Measurements from ENCODE around the gene CHST13. TPM values are rescaled to one million over a fixed set of nuclear protein-coding genes. Genes with fewer than 3 reads are reported as not detected.

Gene CHST13
- total RNA-seq, 1 donor from 2014 or later, result not detected

DNA sequence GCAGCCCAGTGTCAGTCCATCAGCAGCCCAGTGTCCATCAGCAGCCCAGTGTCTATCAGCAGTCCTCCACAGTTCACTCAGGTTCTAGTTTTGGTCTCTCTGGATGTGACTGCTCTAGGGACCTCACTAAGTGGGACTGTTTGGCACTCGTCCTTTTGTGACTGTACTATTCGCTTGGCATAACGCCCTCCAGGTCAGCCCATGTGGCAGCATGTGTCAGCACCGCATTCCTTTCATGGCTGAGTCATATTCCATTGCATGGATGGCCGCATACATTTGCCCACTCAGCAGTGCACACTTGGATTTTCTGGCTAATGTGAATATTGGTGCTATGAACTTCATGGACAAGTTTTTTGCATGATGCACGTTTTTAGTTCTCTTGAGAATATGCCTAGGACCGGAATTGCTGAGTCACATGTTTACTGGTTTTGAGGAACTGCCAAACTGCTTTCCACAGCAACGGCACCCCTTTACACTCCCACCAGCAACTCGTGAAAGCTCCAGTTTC lies 16.4 kb downstream of the CHST13 start:
- intact Hi-C loops (cut with micrococcal nuclease), result no loop called here

DNA sequence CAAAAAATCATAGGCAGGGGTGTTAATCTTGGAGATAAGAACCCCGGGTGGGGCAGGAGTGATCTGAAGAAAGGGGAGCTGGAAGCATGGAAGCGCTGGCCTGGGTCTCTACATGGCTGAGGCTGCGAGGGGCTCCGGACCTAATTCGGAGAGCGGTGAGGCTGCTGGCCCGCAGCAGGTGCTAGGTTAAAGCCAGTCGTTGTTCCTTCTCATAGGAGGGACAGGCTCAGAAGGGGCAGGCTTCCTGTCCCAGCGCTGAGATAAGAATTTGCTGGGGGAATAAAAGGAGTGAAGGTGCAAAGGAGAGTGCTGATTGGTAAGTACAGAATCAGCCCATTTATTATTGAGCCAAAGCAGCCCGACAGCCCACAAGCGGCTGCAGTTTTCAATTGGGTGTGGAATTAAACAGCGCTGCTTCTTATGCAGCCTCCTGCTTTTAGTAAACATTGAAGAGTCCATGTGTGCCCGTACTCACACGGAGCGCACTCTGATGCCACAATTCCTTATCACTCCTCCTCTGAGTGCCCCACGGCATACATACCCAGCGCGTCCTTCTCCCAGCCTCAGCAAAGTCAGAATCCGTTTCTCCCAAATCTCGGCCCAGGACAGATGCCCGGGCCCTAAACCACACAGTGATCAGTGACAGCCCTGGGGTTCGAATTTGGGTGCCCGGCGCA lies 17.1 kb downstream of the CHST13 start:
- intact Hi-C loops (cut with micrococcal nuclease), result no loop called here

DNA sequence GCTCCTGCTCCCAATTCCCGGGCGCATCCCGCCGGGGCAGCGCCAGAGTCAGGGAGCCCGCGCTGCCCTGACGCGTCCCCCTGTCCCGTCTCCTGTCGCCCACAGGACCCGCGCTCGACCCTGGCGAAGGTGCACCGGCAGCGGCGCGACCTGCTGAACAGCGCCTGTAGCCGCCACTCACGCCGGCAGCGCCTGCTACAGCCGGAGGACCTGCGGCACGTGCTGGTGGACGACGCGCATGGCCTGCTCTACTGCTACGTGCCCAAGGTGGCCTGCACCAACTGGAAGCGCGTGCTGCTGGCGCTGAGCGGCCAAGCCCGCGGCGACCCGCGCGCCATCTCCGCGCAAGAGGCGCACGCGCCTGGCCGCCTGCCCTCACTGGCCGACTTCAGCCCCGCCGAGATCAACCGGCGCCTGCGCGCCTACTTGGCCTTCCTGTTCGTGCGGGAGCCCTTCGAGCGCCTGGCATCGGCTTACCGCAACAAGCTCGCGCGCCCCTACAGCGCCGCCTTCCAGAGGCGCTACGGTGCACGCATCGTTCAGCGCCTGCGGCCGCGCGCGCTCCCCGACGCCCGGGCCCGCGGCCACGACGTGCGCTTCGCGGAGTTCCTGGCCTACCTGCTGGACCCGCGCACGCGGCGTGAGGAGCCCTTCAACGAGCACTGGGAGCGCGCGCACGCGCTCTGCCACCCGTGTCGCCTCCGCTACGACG lies 17.8 kb downstream of the CHST13 start:
- intact Hi-C loops (cut with micrococcal nuclease), result no loop called here

DNA sequence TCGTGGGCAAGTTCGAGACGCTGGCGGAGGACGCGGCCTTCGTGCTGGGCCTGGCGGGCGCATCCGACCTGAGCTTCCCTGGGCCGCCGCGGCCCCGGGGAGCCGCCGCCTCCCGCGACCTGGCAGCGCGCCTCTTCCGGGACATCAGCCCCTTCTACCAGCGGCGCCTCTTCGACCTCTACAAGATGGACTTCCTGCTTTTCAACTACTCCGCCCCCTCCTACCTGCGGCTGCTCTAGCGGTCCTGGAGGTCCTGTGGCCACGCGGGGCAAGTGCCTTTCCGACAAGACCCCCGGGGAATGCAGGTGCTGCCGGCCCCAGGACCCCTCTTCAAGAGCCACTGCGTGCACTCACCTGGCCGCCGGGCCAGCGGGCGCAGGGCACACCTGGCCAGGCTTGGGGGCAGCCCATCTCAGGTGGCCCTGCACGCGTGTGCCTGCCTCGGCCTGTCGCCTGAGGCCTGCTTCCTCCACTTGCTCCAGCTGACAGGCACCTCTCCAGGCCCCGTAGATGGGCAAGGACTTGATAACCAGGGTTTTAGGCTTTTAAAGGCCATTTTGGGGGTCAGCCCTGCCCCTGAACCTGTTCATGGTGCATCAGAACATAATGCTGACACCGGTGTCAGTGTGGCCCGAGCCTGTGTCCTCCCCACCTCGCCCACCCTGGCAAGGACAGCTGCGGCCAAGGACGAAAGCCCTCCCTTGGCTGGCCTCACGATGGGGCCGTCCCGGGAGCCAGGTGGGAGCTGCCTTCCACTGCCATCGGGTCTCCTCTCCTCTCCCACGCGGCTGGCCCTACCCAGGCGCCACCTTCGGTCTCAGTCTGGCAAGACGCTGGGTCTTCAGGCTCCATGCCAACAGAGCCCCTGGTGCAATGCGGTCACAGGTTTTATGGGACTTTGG lies 18.6 kb downstream of the CHST13 start:
- intact Hi-C loops (cut with micrococcal nuclease), result no loop called here

DNA sequence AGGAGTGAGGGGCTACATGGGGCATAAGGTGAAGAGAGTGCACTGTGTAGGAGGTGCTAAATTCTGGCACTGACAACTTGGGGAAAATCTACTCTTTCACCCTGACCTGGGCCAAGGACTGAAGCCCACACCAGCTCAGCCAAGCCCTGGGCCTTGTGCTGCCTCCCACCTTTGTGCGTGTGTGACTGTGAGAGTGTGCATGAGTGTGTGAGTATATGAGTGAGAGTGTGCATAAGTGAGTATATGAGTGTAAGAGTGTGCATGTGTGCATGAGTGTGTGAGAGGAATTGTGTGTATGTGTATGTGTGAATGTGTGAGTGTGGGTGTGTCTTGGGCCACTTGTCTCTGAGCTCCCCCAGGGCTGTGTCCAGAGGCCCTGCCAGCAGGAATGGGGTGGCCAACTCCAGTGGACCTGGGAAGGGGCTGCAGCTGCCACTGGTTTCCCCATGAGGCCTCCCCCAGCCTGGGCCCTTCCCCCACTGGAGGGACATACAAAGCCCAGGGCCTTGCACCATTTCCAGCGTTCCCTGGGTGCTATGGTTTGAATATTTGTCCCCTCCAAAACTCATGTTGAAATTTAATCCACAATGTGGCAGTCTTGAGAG lies 19.6 kb downstream of the CHST13 start:
- intact Hi-C loops (cut with micrococcal nuclease), result no loop called here

DNA sequence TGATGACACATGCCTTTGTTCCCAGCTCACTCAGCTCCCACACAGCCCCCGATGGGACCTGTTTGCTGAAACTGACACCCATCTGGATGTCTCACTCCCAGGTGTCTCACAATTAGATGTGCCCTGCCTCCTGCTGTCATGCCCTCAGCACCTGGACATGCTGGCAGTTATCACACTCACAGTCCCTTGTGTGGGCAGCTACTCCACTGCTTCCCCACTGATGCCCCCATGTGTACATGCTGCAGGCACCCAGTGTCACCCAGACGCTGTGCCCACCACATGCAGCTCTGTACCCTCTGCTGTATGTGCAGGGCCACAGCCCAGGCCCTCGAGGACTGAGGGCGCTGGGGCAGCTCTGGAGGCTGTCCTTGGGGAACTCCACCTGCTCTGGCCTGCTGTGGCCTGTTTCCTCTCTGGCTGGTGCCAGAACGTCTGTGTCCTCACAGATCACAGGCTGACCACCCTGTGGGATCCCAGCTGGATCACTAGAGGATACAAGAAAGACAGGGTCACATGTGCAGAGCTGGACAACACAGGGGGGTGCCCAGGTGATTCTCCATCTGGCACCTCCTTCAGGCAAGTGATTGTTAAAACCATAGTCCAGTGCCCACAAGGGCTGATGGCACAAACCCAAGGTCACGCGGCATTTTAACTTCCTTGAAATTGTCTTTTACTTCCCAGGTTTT lies 20.8 kb downstream of the CHST13 start:
- intact Hi-C loops (cut with micrococcal nuclease), result no loop called here

DNA sequence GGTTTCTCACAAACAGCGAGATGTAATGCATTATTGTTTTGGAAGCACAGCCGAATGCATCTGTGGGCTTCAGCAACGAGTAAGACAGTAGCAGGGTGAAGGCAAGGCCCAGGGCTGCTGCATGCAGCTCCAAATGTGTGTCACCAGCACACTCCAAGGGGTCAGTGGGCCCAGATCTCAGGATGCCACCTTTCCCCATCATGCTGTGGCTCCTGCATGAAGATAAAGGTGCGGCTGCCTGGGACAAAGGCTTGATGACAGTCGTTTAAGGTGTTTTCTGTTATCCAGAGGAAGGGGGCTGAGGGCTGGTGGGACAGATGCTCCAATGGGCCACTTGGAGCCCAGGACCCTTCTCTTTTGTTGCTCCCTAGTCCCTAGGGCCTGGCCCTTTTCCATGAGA lies 21.6 kb downstream of the CHST13 start:
- intact Hi-C loops (cut with micrococcal nuclease), result no loop called here

DNA sequence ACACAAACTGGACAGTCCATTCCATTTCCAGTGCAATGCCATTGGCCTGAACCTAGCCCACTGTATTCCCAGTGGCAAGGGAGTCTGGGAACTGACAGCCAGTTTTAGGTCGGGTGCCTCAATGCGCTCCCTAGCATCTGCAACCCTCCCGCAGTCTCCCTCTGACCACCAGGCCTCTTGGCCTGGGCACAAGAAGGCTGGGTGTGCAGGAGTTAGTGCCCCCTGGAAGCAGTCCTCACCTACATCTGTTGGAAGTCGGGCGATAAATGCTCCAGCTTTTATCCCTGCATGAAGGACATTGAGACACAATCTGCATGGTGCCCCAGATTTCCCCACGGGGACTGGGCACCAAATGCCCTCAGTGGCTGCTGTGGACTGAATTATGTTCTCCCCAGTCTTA lies 22.1 kb downstream of the CHST13 start:
- intact Hi-C loops (cut with micrococcal nuclease), result no loop called here

DNA sequence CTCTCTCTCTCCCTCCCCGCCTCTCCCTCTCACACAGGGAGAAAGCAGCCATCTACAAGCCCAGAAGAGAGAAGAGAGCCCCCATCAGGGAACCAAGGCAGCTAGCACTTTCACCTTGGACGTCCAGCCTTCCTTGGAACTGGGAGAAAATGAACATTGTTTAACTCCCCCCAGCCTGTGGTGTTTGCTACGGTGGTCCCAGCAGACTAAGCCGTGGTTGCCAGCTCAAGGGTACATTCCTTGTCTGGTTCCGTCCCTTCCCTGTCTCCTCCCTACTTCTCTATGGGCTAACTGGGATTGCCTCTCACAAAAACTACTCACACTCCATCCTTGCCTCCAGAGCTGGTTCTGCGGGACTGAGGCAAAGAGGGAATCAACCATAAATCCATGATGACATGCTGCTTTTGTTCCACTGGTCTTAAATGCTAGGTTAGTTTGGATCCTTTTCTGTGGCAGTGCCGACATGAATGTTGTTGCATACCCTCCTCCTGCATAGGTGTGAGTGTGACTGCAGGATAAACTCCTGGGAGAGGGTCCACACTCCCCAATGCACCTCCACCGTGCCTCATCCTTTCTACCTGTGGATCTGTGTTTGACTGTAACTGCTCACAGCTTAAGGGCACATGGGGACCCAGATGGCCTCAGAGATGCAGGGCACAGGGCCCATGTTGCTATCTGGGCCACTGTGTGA lies 22.7 kb downstream of the CHST13 start:
- intact Hi-C loops (cut with micrococcal nuclease), result no loop called here

DNA sequence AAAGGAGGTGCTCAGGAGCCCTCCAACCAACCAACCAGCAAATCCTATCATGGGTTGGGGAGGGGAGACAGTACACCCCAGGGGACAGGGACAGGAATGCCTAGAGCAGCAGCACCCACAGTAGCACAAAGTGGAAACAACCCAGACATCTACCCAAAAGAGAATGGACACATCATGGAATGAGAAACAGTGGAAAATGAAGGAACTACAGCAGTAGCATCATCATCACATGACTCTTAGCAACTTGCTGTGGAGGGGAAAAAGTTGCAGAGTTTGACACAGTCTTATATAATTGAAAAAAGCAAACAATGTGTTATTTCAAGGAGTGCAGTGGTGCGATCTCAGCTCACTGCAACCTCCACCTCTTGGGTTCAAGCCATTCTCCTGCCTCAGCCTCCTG lies 23.8 kb downstream of the CHST13 start:
- intact Hi-C loops (cut with micrococcal nuclease), result no loop called here

DNA sequence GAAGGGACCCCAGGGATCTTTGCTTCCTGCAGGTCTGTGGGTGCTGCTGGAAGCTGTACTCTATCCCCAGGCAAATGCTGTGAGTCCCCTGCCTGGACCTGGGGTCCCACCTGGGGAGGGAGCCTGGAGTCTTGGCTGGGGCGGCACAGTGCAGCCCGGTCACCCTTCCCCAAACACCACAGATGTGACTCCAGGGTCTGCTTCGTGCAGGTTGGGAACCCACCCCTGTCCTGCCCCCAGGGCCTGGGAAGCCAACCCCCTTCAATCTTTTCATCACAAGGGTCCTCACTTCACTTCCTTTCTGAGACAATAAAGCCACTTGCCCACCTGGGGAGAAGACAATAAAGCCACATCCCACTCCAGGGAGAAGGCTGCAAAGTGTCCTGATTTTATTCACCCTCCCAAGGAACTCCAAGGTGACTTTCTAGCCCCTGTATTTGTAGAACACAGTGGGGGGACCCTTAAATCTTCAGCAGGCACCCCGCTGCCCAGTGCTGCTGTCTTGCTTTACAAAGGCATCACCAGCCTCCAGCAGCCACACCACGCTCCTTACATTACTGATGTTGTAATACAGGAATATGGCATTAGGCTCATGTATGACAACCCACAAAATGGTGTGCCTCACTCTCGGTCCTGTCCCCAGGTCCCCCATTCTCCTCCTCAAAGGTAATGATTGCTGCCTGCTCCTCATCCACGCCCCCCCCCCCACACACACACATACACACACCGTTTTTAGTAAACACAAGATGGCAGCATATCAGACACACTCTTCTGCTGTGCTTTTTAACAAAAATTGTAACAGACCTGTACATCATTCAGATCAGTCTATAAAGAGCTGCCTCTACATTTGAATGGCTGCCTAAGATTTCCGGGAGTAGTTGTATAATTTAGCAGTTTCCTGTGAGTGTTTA lies 24.9 kb downstream of the CHST13 start:
- intact Hi-C loops (cut with micrococcal nuclease), result no loop called here

DNA sequence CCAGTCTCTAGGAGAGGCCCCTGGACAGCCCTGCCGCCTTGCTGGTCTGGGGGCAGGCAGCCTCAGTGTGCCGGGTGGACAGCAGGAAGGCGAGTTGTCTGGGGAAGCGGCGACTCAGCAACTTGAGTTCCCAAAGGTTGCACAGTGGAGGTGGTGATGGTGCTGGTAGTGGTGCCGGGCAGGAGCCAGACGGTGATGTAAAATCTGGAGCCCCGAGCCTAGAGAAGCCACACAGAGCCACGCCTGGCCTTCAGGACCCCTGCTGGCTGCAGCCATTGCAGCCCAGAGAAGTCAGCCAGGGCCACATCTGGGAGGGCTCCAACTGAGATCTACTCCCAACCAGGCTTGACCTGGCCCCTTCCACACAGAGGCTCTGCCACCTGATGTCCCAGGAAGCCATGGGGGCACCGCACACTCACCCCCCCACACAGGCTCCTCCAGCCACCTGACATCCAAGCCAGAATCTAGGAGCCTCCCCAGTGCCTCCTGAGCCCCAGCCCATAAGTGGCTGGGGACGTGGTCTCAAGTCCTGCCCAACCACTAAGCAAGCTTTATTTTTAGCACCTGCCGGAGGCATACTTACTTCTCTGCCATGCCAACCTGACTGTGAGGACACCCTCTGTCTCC lies 26.0 kb downstream of the CHST13 start:
- intact Hi-C loops (cut with micrococcal nuclease), result no loop called here

DNA sequence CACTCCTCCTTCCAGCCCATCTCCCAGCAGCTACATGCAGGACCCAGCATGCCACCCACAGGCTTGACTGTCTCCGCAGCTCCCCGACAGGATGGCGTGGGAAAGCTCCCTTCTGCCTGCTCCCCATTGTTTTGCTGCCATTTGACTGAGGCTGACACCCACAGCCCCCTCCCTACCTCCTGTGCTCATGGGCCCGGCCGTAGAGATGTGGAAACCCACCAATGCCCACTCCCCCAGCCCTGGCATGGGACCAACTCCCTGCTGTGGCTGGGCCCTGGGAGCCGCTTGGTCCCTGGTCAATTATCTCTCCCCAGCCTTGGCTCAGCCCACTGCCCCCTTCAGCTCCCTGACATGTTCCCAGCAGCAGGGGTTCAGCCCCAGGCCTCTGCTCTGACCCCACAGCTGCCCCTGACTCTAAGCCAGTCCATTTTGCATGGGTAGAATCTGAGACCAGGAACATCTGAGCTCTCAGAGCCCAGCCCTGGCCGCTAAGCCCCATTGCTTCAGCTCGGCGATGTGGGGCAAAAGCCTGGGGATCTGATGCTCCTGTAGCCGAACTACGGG lies 26.6 kb downstream of the CHST13 start:
- intact Hi-C loops (cut with micrococcal nuclease), result no loop called here

DNA sequence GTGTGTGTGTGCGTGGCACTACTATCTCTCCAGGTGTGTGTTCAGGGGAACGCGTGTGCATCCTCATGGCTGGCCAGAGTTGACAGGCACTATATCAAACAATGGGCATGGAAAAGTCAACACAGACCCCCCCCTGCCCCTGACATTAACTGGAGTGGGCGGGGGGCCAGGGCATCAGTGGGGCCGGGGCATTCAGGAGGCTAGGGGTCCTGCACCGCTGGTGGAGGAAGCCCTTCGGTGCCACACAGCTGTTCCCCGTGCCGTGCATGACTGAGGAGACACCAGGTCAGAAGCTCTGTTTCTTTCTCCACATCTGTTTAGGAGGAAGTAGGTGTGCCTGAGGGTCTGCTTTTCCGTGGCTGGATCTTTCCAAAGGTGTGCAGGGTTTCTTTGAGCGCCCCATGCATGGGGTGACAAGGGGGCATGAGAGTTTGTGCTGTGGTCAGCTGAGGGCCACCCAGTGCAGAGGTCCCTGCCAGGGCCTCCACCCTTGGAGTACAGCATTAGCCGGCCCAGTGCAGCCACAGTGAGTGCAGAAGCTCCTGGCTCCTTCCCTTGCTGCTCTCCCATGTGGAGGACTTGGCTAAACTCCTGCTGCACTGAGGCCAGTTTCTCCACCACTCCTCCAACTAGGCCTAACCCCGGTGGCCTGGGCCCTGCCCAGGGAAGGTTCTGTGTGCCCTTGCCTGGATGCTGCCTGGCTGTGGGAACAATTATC lies 27.3 kb downstream of the CHST13 start:
- intact Hi-C loops (cut with micrococcal nuclease), result no loop called here

DNA sequence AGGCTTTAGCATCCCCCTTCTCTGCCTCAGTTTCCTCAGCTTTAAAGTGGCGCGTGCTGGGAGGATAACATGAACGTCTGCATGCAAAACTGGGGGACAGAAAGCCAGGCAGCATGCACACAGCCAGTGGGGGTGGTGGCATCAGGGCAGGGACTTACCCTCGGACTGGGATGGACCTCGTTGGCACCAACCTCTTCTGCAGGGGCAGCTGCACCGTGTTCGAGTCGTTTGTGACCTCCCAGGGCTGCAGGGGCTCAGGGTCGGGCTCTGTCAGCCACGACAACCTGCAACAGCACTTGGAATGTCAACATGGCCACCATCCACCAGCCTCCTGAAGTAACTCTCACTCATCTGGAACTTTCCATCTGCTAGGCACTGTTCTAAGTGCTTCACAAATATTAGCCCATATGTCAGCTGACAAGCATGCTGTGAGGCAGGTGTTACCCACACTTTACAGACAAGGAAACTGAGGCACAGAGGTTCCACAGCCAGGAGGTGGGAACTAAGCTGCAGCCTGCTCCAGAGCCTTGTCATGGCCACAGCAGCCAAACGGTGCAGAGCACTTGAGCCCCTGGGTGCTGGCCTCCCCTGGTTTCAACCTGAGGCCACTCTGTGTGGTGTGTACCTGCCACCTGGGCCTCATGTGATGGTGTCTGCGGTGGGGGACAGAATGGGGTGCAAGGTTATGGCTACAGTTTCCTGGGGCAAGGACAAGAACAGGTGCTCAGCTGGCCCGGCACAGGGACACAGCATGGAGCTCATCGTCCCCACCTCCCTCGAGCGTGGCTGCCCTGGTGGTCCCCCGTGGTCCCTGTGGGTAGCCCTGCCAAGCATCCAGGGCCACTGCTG lies 28.1 kb downstream of the CHST13 start:
- intact Hi-C loops (cut with micrococcal nuclease), result no loop called here

DNA sequence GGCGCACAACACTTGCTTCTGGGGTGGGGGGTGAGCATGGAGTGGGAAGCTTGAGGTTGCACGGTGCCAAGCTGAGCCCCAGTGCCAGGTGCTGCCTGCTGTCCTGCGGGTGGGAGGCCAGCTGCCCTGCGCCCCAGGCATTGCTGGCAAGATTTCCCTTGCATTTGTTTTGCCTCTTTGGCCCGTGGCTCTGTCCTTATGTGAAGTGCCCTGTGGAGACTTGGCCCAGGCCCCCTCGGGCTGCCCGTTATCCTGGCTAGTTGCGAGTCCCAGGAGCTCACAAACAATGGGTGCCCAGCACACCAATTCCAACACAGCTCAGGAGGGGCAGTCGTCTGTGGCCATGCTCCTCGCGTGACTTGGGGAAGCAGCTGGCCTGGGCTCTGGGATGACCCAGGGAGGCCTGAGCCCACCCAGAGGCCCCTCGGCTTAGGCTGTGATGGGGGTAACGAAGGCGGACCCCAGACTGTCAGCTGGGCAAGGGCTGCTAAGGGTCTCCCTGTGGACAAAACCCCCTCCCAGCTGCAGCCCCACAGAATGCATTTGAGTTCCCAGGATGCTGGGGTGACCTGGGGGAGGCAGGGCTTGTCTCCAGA lies 28.8 kb downstream of the CHST13 start:
- intact Hi-C loops (cut with micrococcal nuclease), result no loop called here

All from T-helper 1 cell treated with Interleukin-12 subunit alpha and Interleukin-12 subunit beta and Interleukin-4 antibody, amounts not matched to agents 30 ng/mL and 1 ng/mL, for 36 hours (primary cell).